Panc1 (cell line): ENCODE results near the gene PPP1R8. TPM values are rescaled to one million over a fixed set of nuclear protein-coding genes. Genes with fewer than 3 reads are reported as not detected.
"Not testable (repeated sequence)": the region's sequence is repeated elsewhere in the genome, so short reads cannot be mapped to it uniquely, and the experiment has no call there.

Experiments
- ATAC-seq: fragments of 200-7000 bp; cut with Tn5 transposase; 2 replicates; pipeline ENCODE4 v1.9.1; 2020; ENCODE audit warnings: mild to moderate bottlenecking, moderate library complexity
- BruUV-seq: library from RNA; stranded (reverse); fragments of 400-500 nt; replicated peaks from 2 replicates; lab custom pipeline; 2021; lab: Mats Ljungman, UMichigan
- CTCF ChIA-PET: fragments of 300-600 bp; sonication (Branson Sonifier 250); formaldehyde crosslinking; loops from one replicate; lab custom pipeline; 2022; ENCODE audit warnings: antibody characterized with exemption; lab: Charles Lee
- POLR2A ChIA-PET: fragments of 300-600 bp; sonication (Branson Sonifier 250); formaldehyde crosslinking; loops from one replicate; lab custom pipeline; 2022; ENCODE audit warnings: antibody characterized with exemption; lab: Charles Lee
- DNase-seq: peaks from one replicate; pipeline ENCODE4 v3.0.0-alpha.2; 2010; ENCODE audit warnings: low read depth, low spot score
- H3K27ac ChIP-seq: 2 replicates; pipeline ENCODE4 v1.5.1; 2011; ENCODE audit warnings: mild to moderate bottlenecking, low read length, inconsistent platforms
- H3K27me3 ChIP-seq: fragments of 200-500 bp; sonication (Bioruptor generic); 2 replicates; pipeline ENCODE4 v1.6.0; 2014; ENCODE audit warnings: low read length, inconsistent platforms; ENCODE audit not compliant: control insufficient read depth, insufficient read depth
- H3K36me3 ChIP-seq: fragments of 200-500 bp; sonication (Bioruptor generic); 2 replicates; pipeline ENCODE4 v1.5.1; 2014; ENCODE audit warnings: inconsistent platforms, mild to moderate bottlenecking, low read length, moderate library complexity; ENCODE audit not compliant: control insufficient read depth, insufficient read depth
- H3K4me1 ChIP-seq: 2 replicates; pipeline ENCODE4 v1.5.1; 2011; ENCODE audit warnings: inconsistent platforms, mild to moderate bottlenecking, low read length, moderate library complexity; ENCODE audit not compliant: control insufficient read depth, insufficient read depth
- H3K4me3 ChIP-seq, 2 experiments: 2 replicates each; pipeline ENCODE4 v1.5.1; 2011 to 2012; ENCODE audit warnings: low read depth in 2 of 2, low read length in 2 of 2, mild to moderate bottlenecking in 2 of 2, inconsistent platforms in 1 of 2, moderate library complexity in 1 of 2
- H3K9me3 ChIP-seq: fragments of 200-500 bp; sonication (Bioruptor generic); 2 replicates; pipeline ENCODE4 v1.5.1; 2014; ENCODE audit warnings: low read depth, mild to moderate bottlenecking, inconsistent platforms, low read length, moderate library complexity; ENCODE audit not compliant: control insufficient read depth, insufficient read depth
- POLR2AphosphoS5 ChIP-seq: IDR thresholded peaks from 2 replicates; pipeline ENCODE4 v1.6.1; 2012; ENCODE audit warnings: mild to moderate bottlenecking, low read depth, low read length, moderate library complexity
- SIN3A ChIP-seq: IDR thresholded peaks from 2 replicates; pipeline ENCODE4 v1.6.1; 2012; ENCODE audit warnings: low read depth, mild to moderate bottlenecking, low read length, moderate library complexity, borderline replicate concordance; ENCODE audit not compliant: insufficient read depth
- TCF7L2 ChIP-seq: IDR thresholded peaks from 2 replicates; pipeline ENCODE4 v1.6.1; 2011; ENCODE audit warnings: mild to moderate bottlenecking, low read depth, low read length, inconsistent platforms
- in situ Hi-C: cut with HindIII; loops from 2 replicates; pipeline ENCODE4 v1.10.0; 2016; ENCODE audit warnings: low sequenced_read_pairs, low pct_unique_long_range_greater_than_20kb
- intact Hi-C: fragments of 100-400 bp; cut with micrococcal nuclease; formaldehyde crosslinking; loops from one replicate; pipeline ENCODE4 v1.10.0; 2022; ENCODE audit not compliant: unreplicated experiment
- total RNA-seq: library from RNA; stranded (reverse); gene quantifications from one replicate; pipeline ENCODE4 v1.2.1, GENCODE V29; 2021; ENCODE audit not compliant: unreplicated experiment
- TF ChIP-seq, protein P1 (sequence below), 2 experiments: IDR thresholded peaks; 2 replicates each; pipeline ENCODE4 v1.6.1; 2011 to 2012; ENCODE audit warnings: low read depth in 2 of 2, control low read depth in 1 of 2, low read length in 1 of 2, mild to moderate bottlenecking in 1 of 2, moderate library complexity in 1 of 2; ENCODE audit not compliant: insufficient read depth in 1 of 2
- TF ChIP-seq, protein P2 (sequence below): fragments of 450-650 bp; IDR thresholded peaks from 2 replicates; pipeline ENCODE4 v1.5.1; 2017; ENCODE audit warnings: mild to moderate bottlenecking

PPP1R8 gene
- total RNA-seq, 1 experiment from 2014 or later: 59.7 TPM

DNA sequence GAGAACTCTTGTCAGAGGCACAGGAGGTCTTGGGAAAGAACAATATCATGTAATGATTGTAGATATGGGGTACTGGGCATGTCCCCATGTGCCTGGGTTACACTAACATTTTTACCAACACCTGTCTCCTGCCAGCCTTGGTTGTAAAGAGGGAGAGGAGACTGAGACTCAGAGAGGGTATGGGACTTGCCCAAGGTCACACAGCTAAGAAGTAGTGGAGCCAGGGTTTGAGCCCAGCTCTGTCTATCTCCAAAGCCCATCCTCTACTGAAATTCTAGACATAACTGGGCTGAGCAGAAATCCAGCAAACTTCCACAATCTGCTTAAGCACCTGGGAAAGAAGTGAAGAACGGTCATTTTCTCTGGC is 39.1 kb downstream of the PPP1R8 start:
- H3K36me3 ChIP-seq: no peaks in the 10 kb centered on the region
- H3K4me3 ChIP-seq: no peak overlapping the region
- no peak for DNase-seq
- no peaks in the 10 kb centered on the region for H3K9me3 ChIP-seq
- intact Hi-C loops: no loop called here
- ChIA-PET CTCF (no interaction called here), POLR2A (no interaction called here)
- no peak for ATAC-seq
- no peaks in the 10 kb centered on the region for H3K27me3 ChIP-seq
- no peaks in the 10 kb centered on the region; the same call in 1 of the 2 replicates for H3K4me1 ChIP-seq
- H3K27ac ChIP-seq: no peak overlapping the region
- in situ Hi-C loops: no loop called here
- no peak for TF ChIP-seq SIN3A
- TF ChIP-seq POLR2AphosphoS5: no peak
- TF ChIP-seq, protein P1, sequence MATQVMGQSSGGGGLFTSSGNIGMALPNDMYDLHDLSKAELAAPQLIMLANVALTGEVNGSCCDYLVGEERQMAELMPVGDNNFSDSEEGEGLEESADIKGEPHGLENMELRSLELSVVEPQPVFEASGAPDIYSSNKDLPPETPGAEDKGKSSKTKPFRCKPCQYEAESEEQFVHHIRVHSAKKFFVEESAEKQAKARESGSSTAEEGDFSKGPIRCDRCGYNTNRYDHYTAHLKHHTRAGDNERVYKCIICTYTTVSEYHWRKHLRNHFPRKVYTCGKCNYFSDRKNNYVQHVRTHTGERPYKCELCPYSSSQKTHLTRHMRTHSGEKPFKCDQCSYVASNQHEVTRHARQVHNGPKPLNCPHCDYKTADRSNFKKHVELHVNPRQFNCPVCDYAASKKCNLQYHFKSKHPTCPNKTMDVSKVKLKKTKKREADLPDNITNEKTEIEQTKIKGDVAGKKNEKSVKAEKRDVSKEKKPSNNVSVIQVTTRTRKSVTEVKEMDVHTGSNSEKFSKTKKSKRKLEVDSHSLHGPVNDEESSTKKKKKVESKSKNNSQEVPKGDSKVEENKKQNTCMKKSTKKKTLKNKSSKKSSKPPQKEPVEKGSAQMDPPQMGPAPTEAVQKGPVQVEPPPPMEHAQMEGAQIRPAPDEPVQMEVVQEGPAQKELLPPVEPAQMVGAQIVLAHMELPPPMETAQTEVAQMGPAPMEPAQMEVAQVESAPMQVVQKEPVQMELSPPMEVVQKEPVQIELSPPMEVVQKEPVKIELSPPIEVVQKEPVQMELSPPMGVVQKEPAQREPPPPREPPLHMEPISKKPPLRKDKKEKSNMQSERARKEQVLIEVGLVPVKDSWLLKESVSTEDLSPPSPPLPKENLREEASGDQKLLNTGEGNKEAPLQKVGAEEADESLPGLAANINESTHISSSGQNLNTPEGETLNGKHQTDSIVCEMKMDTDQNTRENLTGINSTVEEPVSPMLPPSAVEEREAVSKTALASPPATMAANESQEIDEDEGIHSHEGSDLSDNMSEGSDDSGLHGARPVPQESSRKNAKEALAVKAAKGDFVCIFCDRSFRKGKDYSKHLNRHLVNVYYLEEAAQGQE (IDR thresholded peaks at IDR 0.05; ENCODE audit: insufficient read depth in 1 of 2, low read depth in 2 of 2, low read length in 1 of 2): no peak
- TF ChIP-seq, protein P2, sequence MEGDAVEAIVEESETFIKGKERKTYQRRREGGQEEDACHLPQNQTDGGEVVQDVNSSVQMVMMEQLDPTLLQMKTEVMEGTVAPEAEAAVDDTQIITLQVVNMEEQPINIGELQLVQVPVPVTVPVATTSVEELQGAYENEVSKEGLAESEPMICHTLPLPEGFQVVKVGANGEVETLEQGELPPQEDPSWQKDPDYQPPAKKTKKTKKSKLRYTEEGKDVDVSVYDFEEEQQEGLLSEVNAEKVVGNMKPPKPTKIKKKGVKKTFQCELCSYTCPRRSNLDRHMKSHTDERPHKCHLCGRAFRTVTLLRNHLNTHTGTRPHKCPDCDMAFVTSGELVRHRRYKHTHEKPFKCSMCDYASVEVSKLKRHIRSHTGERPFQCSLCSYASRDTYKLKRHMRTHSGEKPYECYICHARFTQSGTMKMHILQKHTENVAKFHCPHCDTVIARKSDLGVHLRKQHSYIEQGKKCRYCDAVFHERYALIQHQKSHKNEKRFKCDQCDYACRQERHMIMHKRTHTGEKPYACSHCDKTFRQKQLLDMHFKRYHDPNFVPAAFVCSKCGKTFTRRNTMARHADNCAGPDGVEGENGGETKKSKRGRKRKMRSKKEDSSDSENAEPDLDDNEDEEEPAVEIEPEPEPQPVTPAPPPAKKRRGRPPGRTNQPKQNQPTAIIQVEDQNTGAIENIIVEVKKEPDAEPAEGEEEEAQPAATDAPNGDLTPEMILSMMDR: no peak
- no peak for TF ChIP-seq TCF7L2
- no TSS peak for BruUV-seq

DNA sequence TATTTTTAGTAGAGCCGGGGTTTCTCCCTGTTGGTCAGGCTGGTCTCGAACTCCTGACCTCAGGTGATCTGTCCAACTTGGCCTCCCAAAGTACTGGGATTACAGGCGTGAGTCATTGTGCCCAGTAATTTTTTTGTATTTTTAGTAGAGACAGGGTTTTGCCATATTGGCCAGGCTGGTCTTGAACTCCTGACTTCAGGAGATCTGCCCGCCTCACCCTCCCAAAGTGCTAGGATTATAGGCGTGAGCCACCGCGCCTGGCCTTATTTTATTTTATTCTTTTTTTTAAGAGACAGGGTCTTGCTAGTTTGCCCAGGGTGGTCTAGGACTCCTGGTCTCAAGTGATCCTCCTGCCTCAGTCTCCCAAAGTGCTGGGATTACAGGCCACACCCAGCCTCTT is 40.5 kb downstream of the PPP1R8 start:
- ATAC-seq, H3K4me3 ChIP-seq, POLR2A ChIA-PET, in situ Hi-C loops, H3K36me3 ChIP-seq, H3K4me1 ChIP-seq, CTCF ChIA-PET, intact Hi-C loops, DNase-seq, H3K27ac ChIP-seq, BruUV-seq, H3K9me3 ChIP-seq, H3K27me3 ChIP-seq: not testable (repeated sequence)

DNA sequence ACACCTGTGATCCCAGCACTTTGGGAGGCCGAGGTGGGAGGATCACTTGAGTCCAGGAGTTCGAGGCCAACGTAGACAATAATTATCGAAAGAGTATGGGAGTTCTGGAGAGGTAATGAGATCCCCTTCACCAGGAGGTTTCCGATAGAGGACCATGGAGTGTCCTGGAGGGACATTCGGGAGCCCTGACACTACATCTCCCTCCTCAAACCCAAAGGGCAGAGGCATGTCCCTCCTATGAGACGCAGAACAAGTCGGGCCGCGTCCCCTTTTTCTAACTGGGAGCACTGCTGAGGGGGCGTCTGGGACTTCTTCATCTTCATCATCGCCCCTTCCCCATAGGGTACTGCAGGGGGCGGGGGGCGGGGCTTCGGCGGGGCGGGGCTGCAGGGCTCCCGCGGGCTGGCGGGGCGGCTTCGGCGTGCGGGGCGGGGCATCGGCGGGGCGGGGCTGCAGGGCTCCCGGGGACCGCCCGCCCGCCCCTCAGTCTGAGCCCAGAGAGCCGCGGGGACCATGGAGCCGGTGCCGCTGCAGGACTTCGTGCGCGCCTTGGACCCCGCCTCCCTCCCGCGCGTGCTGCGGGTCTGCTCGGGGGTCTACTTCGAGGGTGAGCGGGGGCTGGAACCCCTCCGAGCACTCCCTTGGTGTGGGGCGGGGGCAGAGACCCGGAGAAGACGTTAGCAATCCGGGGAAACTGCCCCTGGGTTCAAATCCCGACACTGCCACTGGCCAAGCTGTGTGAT is 41.6 kb downstream of the PPP1R8 start, which contains the start of gene THEMIS2:
Gene THEMIS2, plus strand, starts transcription at position 486 of the 743 bp plus-strand sequence. Its CDS starts 28 bp downstream, at position 514.
- H3K36me3 ChIP-seq: no peaks in the 10 kb centered on the region
- POLR2A ChIA-PET: interaction anchor here (0.5 kb wide), 1 partner anchor 146 kb away, joined by 7 read pairs; the partner anchor contains the start of gene FAM76A
- DNase-seq (no peak), ATAC-seq (peak; percentile 84)
- intact Hi-C loops: no loop called here
- no peaks in the 10 kb centered on the region for H3K27me3 ChIP-seq
- no TSS peak for BruUV-seq
- H3K4me3 ChIP-seq: peak within 1 kb of the TSS; percentile 61 to 70
- CTCF ChIA-PET: interaction anchor here (1.4 kb wide), 1 partner anchor 14 kb away, joined by 6 read pairs; no protein-coding TSS in a partner anchor
- no peaks in the 10 kb centered on the region for H3K9me3 ChIP-seq
- H3K4me1 ChIP-seq: no peaks in the 10 kb centered on the region; the same call in none of the 2 replicates
- in situ Hi-C loops: no loop called here
- H3K27ac ChIP-seq: peak within 1 kb of the TSS; percentile 31
- no peak for TF ChIP-seq TCF7L2
- TF ChIP-seq, protein P1 (IDR thresholded peaks at IDR 0.05; ENCODE audit: insufficient read depth in 1 of 2, low read depth in 2 of 2, low read length in 1 of 2): no peak
- no peak for TF ChIP-seq POLR2AphosphoS5
- TF ChIP-seq, protein P2: no peak
- no peak for TF ChIP-seq SIN3A
